Measurements from ENCODE around the gene LONP2. TPM values are rescaled to one million over a fixed set of nuclear protein-coding genes. Genes with fewer than 3 reads are reported as not detected.
A peak's percentile ranks its signal among the peaks of the same experiment; 100 is the strongest.

Gene LONP2
- total and polyA plus RNA-seq, 2 of the 13 experiments (the other 11 are each of a cell fraction or from before 2014, with no cell fraction given), result 39.2 to 63.3 TPM

DNA sequence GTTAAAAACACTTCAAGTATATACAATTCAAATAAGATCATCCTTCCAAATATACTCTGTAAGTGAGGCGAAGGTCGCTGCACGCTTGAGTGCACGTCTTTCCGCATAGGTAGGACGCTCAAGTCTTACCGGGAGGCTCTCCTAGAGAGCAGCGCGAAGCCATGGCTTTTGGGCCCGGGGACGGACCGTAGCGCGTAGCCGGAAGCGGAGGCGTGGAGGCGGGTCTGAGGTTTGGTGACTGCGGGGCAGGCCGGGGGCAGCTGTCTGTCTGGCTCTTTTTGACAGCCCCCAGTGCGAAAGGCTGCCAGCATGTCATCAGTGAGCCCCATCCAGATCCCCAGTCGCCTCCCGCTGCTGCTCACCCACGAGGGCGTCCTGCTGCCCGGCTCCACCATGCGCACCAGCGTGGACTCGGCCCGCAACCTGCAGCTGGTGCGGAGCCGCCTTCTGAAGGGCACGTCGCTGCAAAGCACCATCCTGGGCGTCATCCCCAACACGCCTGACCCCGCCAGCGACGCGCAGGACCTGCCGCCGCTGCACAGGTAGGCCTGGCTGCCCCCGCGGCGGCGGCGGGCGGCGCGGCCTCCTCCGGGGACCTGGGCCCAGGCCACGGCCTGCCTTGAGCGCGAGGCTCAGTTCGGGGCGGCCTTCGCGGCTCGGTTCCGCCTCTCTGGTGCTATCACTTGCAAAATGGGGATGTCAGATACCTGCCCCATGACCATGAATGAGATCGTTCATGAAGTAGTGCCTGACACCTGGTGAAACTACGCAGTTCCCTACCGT is at the start of gene LONP2 (continued):
- TF ChIP-seq, protein P1, sequence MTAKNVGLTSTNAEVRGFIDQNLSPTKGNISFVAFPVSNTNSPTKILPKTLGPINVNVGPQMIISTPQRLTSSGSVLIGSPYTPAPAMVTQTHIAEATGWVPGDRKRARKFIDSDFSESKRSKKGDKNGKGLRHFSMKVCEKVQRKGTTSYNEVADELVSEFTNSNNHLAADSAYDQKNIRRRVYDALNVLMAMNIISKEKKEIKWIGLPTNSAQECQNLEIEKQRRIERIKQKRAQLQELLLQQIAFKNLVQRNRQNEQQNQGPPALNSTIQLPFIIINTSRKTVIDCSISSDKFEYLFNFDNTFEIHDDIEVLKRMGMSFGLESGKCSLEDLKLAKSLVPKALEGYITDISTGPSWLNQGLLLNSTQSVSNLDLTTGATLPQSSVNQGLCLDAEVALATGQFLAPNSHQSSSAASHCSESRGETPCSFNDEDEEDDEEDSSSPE (CRISPR knock-in tag; IDR thresholded peaks at IDR 0.05), result peak; percentile 69
- TF ChIP-seq KDM4B (CRISPR knock-in tag; IDR thresholded peaks at IDR 0.05), result peak; percentile 90; the same call in 1 of the 2 replicates
- peak; percentile 94 for TF ChIP-seq TARDBP (CRISPR knock-in tag; IDR thresholded peaks at IDR 0.05)
- peak; percentile 99 for TF ChIP-seq KAT7 (CRISPR knock-in tag; IDR thresholded peaks at IDR 0.05; ENCODE audit: borderline replicate concordance)
- peak; percentile 81 for TF ChIP-seq SIN3A (IDR thresholded peaks at IDR 0.05; ENCODE audit: borderline replicate concordance, low read depth, low read length)
- TF ChIP-seq, protein P2, sequence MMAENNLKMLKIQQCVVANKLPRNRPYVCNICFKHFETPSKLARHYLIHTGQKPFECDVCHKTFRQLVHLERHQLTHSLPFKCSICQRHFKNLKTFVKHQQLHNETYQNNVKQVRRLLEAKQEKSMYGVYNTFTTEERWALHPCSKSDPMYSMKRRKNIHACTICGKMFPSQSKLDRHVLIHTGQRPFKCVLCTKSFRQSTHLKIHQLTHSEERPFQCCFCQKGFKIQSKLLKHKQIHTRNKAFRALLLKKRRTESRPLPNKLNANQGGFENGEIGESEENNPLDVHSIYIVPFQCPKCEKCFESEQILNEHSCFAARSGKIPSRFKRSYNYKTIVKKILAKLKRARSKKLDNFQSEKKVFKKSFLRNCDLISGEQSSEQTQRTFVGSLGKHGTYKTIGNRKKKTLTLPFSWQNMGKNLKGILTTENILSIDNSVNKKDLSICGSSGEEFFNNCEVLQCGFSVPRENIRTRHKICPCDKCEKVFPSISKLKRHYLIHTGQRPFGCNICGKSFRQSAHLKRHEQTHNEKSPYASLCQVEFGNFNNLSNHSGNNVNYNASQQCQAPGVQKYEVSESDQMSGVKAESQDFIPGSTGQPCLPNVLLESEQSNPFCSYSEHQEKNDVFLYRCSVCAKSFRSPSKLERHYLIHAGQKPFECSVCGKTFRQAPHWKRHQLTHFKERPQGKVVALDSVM (CRISPR knock-in tag; IDR thresholded peaks at IDR 0.05), result peak; percentile 71
- TF ChIP-seq, protein P3, sequence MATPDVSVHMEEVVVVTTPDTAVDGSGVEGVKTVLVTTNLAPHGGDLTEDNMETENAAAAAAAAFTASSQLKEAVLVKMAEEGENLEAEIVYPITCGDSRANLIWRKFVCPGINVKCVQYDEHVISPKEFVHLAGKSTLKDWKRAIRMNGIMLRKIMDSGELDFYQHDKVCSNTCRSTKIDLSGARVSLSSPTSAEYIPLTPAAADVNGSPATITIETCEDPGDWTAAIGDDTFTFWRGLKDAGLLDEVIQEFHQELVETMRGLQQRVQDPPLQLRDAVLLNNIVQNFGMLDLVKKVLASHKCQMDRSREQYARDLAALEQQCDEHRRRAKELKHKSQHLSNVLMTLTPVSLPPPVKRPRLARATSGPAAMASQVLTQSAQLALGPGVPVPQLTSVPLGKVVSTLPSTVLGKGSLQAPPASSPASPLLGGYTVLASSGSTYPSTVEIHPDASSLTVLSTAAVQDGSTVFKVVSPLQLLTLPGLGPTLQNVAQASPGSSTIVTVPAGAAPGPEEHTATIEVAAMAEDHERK (CRISPR knock-in tag; IDR thresholded peaks at IDR 0.05; ENCODE audit: low read depth), result peak; percentile 79
- peak; percentile 94; the same call in 1 of the 2 replicates for TF ChIP-seq ZFP37 (CRISPR knock-in tag; IDR thresholded peaks at IDR 0.05; ENCODE audit: borderline replicate concordance)
- TF ChIP-seq, protein P4, sequence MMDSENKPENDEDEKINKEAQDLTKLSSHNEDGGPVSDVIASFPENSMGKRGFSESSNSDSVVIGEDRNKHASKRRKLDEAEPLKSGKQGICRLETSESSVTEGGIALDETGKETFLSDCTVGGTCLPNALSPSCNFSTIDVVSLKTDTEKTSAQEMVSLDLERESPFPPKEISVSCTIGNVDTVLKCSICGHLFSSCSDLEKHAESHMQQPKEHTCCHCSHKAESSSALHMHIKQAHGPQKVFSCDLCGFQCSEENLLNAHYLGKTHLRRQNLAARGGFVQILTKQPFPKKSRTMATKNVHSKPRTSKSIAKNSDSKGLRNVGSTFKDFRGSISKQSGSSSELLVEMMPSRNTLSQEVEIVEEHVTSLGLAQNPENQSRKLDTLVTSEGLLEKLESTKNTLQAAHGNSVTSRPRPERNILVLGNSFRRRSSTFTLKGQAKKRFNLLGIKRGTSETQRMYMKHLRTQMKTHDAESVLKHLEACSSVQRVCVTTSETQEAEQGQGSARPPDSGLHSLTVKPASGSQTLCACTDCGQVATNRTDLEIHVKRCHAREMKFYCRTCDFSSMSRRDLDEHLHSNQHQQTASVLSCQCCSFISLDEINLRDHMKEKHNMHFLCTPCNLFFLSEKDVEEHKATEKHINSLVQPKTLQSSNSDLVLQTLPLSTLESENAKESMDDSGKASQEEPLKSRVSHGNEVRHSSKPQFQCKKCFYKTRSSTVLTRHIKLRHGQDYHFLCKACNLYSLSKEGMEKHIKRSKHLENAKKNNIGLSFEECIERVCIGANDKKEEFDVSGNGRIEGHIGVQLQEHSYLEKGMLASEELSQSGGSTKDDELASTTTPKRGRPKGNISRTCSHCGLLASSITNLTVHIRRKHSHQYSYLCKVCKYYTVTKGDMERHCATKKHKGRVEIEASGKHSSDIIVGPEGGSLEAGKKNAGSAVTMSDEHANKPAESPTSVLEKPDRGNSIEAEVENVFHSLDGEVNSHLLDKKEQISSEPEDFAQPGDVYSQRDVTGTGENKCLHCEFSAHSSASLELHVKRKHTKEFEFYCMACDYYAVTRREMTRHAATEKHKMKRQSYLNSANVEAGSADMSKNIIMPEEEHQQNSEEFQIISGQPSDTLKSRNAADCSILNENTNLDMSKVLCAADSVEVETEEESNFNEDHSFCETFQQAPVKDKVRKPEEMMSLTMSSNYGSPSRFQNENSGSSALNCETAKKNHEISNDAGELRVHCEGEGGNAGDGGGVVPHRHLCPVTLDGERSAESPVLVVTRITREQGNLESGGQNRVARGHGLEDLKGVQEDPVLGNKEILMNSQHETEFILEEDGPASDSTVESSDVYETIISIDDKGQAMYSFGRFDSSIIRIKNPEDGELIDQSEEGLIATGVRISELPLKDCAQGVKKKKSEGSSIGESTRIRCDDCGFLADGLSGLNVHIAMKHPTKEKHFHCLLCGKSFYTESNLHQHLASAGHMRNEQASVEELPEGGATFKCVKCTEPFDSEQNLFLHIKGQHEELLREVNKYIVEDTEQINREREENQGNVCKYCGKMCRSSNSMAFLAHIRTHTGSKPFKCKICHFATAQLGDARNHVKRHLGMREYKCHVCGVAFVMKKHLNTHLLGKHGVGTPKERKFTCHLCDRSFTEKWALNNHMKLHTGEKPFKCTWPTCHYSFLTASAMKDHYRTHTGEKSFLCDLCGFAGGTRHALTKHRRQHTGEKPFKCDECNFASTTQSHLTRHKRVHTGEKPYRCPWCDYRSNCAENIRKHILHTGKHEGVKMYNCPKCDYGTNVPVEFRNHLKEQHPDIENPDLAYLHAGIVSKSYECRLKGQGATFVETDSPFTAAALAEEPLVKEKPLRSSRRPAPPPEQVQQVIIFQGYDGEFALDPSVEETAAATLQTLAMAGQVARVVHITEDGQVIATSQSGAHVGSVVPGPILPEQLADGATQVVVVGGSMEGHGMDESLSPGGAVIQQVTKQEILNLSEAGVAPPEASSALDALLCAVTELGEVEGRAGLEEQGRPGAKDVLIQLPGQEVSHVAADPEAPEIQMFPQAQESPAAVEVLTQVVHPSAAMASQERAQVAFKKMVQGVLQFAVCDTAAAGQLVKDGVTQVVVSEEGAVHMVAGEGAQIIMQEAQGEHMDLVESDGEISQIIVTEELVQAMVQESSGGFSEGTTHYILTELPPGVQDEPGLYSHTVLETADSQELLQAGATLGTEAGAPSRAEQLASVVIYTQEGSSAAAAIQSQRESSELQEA (CRISPR knock-in tag; IDR thresholded peaks at IDR 0.05; ENCODE audit: not compliant biosample characterization), result no peak
- TF ChIP-seq ZBTB8A (CRISPR knock-in tag; IDR thresholded peaks at IDR 0.05; ENCODE audit: borderline replicate concordance, low read depth), result no peak
- TF ChIP-seq NR2F6 (IDR thresholded peaks at IDR 0.05), result no peak
- peak; percentile 73 for TF ChIP-seq NR2F6 (CRISPR knock-in tag; IDR thresholded peaks at IDR 0.05)
- peak; percentile 44; the same call in 1 of the 2 replicates for TF ChIP-seq NFYC (CRISPR knock-in tag; IDR thresholded peaks at IDR 0.05)
- TF ChIP-seq PHF5A (CRISPR knock-in tag; IDR thresholded peaks at IDR 0.05; ENCODE audit: low read depth, unreplicated experiment), result peak; percentile 93
- TF ChIP-seq STAT5B (CRISPR knock-in tag; IDR thresholded peaks at IDR 0.05), result no peak
